HTERT RPE-1 (cell line): Measurements from ENCODE around the gene MMP11.

Source experiments
- in situ Hi-C: fragments of 300-500 bp; cut with MboI; formaldehyde crosslinking; loops from 4 replicates; pipeline ENCODE4 v1.14.3; 2020; ENCODE audit warnings: low sequenced_read_pairs

MMP11 gene

DNA sequence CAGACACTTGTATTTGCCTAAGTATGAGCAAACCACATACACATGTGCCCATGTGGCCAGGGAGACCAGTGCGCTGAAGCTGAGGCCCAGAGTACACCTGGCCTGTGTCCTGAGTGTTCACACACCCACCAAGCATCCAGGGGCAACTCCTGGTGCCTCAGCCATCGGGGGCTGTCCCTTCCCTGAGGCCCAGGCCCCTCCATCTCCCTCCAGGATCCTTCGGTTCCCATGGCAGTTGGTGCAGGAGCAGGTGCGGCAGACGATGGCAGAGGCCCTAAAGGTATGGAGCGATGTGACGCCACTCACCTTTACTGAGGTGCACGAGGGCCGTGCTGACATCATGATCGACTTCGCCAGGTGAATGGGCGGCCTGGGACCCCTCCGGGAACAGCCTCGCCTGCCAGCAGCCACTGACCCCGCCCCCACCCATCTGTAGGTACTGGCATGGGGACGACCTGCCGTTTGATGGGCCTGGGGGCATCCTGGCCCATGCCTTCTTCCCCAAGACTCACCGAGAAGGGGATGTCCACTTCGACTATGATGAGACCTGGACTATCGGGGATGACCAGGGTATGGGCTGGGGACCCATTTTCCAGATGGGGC is 7.6 kb downstream of the MMP11 start:
- in situ Hi-C loops: no loop called here

DNA sequence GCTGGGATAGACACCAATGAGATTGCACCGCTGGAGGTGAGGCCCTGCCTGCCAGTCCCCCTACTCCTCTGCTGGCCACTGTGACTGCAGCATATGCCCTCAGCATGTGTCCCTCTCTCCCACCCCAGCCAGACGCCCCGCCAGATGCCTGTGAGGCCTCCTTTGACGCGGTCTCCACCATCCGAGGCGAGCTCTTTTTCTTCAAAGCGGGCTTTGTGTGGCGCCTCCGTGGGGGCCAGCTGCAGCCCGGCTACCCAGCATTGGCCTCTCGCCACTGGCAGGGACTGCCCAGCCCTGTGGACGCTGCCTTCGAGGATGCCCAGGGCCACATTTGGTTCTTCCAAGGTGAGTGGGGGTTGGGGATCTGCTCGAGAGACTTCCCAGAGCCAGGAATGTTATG is 8.4 kb downstream of the MMP11 start:
- in situ Hi-C loops: no loop called here

DNA sequence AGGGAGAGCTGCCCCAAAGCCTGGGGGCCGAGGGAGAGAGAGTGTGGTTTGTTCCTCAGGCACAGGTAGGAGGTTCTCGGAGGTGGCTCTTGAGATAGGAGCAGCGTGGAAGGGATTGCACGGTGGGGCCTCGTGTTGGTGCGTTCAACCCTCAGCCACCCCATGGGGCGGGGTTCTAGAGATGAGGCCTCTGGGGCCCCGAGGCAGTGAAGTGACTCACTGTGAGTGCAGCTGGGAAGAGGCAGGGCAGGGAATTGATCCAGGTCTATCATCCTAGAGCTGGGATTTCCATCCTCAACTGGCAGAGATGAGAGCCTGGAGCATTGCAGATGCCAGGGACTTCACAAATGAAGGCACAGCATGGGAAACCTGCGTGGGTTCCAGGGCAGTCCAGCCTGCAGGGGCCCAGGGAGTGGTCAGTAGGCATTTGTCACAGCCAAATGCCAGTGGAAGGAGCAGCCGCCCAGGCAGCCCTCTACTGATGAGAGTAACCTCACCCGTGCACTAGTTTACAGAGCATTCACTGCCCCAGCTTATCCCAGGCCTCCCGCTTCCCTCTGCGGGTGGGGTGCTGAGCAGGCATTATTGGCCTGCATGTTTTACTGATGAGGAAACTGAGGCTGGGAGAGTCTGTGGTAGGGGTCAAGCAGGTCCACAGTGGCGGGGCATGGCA is 9.0 kb downstream of the MMP11 start:
- in situ Hi-C loops: no loop called here

DNA sequence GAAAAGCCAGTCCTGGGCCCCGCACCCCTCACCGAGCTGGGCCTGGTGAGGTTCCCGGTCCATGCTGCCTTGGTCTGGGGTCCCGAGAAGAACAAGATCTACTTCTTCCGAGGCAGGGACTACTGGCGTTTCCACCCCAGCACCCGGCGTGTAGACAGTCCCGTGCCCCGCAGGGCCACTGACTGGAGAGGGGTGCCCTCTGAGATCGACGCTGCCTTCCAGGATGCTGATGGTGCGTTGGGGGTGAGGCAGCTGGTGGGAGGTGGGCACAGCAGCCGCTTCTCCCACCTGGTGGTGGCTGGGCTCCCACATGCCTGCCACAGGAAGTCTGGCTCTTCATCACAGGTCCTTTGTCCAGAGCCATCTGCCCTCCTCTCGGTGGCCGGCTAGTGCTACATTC is 9.6 kb downstream of the MMP11 start:
- in situ Hi-C loops: no loop called here

DNA sequence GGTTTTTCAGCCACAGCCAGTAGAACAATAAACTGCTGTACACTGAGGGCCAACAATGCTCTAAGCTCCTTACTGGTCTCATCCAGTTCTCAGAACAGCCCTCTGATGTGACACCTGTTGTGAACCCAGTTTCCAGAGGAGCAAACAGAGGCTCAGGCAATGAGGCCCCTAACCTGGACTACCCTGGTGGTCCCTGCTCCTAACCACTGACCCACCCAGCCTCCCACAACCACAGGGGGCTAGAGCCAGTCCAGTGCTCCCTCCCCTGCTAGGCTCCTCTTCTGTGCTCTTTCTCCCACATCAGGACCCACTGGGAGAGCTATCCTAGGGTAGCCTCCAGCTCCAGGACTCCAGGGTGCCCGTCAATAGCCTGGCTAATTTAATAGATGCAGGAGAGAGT is 10.1 kb downstream of the MMP11 start:
- in situ Hi-C loops: no loop called here

DNA sequence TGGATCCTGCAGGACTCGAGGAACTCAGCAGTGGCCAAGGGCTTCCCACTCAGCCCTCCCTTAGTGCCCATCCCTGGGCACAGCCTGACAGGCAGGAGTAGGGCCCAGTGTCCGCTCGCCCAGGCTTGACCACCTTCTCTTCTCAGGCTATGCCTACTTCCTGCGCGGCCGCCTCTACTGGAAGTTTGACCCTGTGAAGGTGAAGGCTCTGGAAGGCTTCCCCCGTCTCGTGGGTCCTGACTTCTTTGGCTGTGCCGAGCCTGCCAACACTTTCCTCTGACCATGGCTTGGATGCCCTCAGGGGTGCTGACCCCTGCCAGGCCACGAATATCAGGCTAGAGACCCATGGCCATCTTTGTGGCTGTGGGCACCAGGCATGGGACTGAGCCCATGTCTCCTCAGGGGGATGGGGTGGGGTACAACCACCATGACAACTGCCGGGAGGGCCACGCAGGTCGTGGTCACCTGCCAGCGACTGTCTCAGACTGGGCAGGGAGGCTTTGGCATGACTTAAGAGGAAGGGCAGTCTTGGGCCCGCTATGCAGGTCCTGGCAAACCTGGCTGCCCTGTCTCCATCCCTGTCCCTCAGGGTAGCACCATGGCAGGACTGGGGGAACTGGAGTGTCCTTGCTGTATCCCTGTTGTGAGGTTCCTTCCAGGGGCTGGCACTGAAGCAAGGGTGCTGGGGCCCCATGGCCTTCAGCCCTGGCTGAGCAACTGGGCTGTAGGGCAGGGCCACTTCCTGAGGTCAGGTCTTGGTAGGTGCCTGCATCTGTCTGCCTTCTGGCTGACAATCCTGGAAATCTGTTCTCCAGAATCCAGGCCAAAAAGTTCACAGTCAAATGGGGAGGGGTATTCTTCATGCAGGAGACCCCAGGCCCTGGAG is 10.9 kb downstream of the MMP11 start:
- in situ Hi-C loops: no loop called here

DNA sequence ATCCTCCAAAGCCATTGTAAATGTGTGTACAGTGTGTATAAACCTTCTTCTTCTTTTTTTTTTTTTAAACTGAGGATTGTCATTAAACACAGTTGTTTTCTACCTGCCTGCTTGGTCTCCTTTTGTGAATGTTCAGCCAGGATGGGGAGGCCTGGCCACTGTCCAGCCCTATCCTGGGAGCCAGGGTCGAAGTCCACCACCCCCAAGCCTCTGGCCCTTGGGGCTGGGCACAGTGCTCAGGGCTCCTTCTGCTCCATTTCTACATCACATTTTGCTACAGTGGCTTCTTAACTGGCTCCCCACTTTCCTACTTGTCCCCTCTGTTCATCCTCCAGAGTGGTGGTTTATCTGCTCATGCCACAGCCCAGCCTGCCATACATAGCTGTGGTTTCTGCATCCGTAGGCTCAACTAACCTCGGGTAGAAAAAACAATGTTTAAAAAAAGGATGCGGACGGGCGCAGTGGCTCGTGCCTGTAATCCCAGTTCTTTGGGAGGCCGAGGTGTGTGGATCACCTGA is 11.6 kb downstream of the MMP11 start:
- in situ Hi-C loops: no loop called here

DNA sequence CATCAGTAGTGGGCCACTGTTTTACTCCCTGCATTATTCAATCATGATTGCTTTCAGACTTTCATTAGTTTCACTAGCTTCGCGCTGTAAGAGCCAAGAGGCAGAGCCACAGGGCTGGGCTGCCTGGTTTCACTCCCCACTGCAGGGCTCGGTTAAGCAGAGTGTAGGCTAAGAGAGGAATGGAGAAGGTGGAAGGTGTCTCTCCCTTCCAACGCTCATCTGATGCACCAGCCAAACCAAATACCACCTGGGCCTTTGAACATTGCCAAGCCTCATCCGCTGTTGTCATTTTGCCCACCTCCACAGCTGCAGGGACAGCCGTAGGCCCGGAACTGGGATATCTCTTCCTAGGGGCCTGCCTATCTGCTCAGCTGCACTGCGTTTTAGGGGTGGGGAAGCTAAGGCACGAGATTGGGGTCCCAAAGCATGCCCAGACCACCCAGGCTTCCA is 13.6 kb downstream of the MMP11 start:
- in situ Hi-C loops: no loop called here

DNA sequence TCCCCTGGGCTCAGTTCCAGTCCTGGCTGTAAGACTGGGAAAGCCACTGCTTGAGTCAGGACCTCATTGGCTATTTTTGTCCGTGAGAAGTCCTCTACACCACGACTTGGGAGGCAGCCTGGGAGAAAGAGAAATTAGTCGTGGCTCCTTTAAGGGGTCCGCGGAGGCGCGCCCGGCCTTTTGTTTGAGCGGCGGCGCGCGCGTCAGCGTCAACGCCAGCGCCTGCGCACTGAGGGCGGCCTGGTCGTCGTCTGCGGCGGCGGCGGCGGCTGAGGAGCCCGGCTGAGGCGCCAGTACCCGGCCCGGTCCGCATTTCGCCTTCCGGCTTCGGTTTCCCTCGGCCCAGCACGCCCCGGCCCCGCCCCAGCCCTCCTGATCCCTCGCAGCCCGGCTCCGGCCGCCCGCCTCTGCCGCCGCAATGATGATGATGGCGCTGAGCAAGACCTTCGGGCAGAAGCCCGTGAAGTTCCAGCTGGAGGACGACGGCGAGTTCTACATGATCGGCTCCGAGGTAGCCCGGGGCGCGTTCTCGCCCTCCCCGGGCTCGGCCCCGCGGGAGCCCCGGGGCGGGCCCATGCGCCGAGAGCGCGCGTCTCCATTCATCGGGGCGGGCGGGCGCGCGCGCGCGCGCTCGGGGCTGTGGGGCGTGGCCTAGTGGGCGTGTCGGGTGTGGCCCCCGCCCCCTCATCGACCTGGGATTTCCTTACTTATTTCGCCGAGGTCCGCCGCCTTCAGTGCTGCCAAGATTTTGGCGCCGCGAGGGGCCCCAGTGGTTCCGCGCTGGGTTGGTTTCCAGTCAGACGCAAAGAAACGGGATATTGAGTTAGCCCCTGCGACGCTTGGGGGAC is 14.3 kb downstream of the MMP11 start, which contains the start of gene SMARCB1:
SMARCB1 (plus strand) TSS at position 215 of the 848 bp plus-strand sequence; CDS start at position 419, 204 bp downstream.
- in situ Hi-C loops: no loop called here

DNA sequence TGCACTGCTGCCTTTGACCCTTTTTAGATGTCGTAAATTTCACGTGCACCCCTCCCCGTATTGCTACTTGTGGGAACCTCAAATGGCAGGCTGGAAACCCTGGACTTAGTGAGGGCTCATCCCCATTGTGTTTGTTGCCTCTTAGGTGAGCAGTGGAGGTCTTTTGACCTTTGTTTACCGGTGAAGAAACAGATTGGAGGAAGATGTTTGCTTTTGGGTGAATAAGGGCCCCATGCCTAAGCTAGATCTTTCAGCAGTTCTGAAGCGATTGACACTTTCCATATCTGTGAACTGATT is 14.9 kb downstream of the MMP11 start:
- in situ Hi-C loops: no loop called here

DNA sequence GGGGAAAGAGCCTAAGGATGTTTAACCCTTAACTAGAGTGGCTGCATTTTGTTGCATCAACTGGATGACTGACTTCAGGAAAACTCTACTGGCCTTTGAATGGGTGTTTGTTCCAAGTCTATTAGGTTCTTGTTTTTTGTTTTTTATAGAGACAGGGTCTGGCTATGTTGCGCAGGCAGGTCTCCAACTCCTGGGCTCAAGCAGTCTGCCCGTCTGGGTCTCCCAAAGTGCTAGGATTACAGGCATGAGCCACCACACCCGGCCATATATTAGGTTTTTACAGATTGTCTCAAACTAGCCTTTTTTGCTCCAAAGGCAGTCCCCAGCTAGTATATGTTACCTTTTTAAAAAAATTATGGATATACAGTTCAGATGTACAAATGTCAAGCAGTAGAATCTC is 15.3 kb downstream of the MMP11 start:
- in situ Hi-C loops: no loop called here

DNA sequence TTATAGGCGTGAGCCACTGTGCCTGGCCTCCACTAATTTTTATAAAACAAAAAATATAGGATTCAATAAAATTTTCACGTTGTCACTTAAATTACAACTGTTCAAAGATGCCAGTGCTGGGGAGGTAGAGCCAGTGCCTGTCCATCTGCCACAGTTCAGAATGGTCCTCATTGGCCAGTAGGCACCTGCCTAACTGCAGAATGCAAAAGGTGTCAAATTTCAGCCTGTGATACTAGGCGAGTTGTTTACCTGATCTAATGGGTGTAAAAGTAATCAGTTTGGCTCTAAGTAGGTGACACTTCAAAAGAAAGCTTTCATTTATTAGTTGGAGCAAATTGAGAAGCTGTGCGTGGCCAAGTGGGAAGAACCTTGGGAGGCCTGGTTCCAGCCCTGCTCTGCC is 16.5 kb downstream of the MMP11 start:
- in situ Hi-C loops: no loop called here

DNA sequence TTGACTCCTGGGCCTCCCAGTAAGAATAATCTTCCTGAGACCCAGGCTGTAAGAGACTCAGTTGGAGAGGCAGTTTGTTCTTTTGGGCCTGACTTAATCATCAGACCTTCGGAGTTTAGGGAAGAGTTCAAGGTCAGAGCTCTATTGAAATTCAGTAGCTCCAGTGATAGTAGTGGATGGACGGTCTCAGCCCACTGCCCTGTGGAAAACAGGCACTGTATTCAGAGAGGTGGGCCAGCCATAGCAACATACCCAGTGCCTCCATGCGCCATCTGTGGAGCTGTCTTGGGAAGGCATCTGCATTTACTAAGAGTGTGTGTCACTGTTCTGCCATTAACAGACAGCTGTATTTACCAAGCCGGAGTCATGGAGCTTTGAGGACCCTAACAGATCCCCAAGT is 17.0 kb downstream of the MMP11 start:
- in situ Hi-C loops: no loop called here

DNA sequence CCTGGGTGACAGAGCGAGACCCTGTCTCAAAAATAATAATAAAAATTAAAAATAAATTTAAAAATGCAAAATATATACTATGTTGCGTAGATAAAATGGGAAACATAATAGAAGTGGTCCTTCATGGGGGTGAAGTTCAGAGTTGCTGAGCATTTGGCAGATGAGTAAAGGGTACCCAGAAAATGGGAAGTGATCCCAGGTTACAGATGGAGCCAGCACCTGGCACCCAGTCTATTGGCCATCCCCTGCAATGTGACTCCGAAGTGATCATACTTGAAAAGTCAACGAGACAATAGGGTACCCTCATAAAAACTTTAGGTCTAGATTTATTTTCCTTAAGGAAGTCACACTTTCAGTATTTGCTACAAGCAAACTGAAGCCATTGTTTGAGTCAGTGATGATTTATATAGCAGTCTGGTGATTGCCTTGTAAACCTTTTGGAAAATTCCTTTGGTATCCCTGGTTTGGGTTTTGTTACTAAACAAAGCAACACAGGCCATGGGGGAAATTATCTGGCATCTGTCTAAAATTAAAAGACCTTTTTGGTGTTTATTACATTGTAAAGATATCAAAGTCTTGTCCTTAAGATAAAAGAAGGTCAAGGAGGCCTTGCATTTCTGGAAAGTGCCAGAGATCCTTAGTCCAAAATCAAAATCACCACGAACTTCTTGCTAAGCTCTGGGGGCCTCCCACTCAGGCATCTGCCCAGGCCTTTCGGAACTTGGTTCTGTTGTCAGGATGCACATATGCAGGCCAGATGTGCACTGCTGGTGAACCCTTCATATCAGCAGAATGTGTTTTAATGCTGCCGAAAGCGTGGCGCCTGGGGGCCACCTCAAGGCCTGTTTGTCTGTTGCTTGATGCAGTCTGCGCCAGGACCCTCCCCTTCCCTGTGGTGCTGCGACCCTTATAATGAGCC is 18.4 kb downstream of the MMP11 start:
- in situ Hi-C loops: no loop called here

DNA sequence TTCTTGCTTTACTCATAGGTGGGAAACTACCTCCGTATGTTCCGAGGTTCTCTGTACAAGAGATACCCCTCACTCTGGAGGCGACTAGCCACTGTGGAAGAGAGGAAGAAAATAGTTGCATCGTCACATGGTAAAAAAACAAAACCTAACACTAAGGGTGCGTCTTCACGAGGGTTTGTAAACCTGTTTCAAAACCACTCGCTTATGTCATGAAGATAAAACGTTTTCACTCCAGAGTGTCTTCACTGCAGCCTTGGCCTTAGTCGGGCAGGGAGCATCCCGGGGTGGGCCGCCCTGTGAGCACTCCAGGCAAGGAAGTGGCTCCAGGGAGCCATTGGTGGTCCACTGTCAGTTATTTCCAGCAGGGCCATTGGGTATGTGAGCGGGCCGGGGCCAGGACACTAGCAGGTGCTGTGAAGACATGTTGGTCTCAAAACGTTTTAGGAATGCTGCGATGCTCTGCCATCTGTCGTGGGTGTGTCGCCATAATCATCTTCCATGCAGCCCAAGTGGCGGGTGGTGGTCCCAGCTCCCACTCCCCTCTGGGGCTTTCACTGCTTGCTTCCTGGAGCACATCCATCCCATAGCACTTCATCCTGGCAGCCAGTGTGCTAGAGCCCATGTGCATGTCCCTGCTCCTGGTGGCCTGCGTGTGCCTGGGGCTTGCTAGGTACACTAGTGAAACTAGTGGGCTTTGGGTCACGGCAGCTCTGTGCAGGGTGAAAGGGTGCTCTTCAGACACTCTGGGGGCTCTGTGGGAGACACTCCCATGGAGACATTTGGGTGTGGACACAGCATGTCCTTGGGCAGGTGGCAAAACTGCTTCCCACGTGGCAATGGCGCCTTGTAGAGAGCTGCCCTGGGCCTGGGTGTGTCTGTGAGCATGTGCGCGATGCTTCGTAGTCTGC is 19.3 kb downstream of the MMP11 start:
- in situ Hi-C loops: no loop called here

DNA sequence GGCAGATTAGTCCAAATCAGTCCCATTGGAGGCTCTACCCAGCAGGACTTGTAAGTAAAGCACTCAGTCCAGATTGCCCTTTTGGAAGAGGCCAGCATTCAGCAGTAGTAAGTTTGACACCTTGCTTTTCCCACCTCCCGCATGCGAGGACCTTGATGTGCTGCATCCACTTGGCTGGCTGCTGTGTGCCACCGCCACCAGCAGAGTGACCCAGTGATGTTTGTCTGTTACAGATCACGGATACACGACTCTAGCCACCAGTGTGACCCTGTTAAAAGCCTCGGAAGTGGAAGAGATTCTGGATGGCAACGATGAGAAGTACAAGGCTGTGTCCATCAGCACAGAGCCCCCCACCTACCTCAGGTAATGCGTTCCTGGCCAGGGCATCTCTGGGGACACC is 20.7 kb downstream of the MMP11 start:
- in situ Hi-C loops: no loop called here

DNA sequence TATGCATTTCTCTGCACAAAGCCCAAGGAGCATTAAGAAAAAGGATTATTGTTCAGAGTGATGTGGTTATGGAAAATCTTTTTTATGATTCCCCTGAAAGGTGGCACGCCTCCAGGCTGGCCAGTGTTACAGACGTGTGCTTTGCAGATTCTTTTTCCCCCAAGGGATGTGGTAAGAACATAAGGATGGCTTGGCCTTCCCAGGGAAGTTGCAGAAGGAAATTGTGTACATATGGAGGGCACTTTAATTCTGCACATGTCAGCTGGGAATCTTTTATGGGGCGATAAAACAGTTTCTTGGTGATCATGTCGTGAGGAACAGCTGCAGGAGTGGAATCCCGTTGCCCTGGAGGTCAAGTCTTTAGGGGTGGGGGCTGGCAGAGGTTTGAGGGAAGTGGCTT is 23.8 kb downstream of the MMP11 start:
- in situ Hi-C loops: no loop called here

DNA sequence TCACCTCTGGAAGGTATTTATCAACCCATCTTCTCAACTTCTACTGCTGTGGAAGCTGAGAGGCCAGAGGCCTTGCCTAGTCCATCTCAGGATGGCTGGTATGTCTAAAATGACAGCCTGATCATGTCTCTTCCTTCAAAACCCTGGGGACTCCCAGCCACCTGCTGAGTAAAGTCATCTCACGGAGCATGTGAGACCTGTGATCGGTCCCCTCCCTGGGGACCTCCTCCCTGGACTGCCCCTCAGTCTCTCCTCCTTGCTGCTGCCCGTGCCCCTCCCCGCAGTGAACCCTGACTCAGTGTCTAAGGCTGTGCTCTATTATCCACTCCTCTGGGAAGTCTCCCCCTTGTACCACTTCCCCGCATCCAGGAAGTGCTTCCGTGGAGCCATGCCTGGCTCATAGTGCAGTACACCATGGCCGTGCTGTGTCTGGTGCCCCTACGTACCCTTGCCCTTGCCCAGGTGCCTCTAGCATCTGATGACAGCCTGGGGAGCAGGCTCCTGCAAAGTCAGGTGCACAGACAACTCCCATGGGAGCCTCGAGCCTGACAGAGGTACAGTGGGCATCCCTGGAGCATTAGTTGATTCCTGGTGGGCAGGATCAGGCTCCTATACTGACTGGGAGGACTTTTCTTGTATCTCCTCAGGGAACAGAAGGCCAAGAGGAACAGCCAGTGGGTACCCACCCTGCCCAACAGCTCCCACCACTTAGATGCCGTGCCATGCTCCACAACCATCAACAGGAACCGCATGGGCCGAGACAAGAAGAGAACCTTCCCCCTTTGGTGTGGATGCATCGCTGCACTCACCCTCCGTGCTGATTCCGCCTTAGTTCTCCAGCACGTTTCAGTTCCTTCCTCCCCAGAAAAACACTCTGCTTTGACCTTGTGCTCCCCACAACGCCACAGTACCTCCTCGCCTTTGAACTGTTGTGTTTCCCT is 27.9 kb downstream of the MMP11 start:
- in situ Hi-C loops: no loop called here
